Measurements from ENCODE around the gene TSPYL6.

The TSPYL6 gene

GRCh38 chr2:54206596-54206995 is 49.4 kb downstream of the TSPYL6 start:
- no peaks in the 10 kb centered on the region for H3K36me3 ChIP-seq (ENCODE audit: control insufficient read depth, insufficient read depth, low read length)
- no peaks in the 10 kb centered on the region for H3K27me3 ChIP-seq (ENCODE audit: control insufficient read depth, insufficient read depth, low read length, poor library complexity, severe bottlenecking)
- H3K4me3 ChIP-seq (ENCODE audit: insufficient read depth, low read depth, low read length), result no peak overlapping the region
- WGBS, 2 experiments, result 85 to 90% methylated on average over 2 of the region's 2 CpGs
- no peaks in the 10 kb centered on the region for H3K9me3 ChIP-seq (ENCODE audit: control insufficient read depth, low read length)
- no peak overlapping the region for H3K27ac ChIP-seq (ENCODE audit: insufficient read depth, low read depth, low read length, poor library complexity, severe bottlenecking)
- no peaks in the 10 kb centered on the region for H3K4me1 ChIP-seq (ENCODE audit: control insufficient read depth, insufficient read depth, low read length)

DNA sequence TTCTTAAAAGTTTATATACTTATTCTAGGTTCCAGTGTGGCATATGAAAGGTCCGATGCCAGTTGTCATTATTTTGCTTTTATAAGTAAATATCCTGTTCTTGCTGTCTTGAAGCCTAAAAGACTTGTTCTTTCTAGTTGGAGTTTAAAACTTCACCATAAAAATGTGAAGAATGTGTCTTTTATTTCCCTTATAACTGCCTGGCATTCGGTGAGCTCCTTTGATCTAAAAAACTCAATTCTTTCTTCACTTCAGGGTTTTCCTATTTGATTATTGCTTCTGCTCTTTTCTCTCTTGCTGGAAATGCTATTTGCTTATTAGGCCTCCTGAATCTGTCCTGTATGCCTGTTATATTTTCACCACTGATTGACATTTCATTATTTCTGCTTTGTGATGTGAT is 51.6 kb downstream of the TSPYL6 start:
- H3K27ac ChIP-seq (ENCODE audit: insufficient read depth, low read depth, low read length, poor library complexity, severe bottlenecking), result no peak overlapping the region
- no peaks in the 10 kb centered on the region for H3K4me1 ChIP-seq (ENCODE audit: control insufficient read depth, insufficient read depth, low read length)
- 75 to 95% methylated on average over 1 to 2 of the region's 2 CpGs for WGBS, 2 experiments
- no peaks in the 10 kb centered on the region for H3K27me3 ChIP-seq (ENCODE audit: control insufficient read depth, insufficient read depth, low read length, poor library complexity, severe bottlenecking)
- H3K36me3 ChIP-seq (ENCODE audit: control insufficient read depth, insufficient read depth, low read length), result no peaks in the 10 kb centered on the region
- H3K9me3 ChIP-seq (ENCODE audit: control insufficient read depth, low read length), result no peaks in the 10 kb centered on the region
- no peak overlapping the region for H3K4me3 ChIP-seq (ENCODE audit: insufficient read depth, low read depth, low read length)

Measured in ectodermal cell (in vitro differentiated cells).